HG02798 (cell line): ENCODE data around the gene TRABD.

Experiments
- ATAC-seq: cut with Tn5 transposase; IDR thresholded peaks from one replicate; pipeline ENCODE4 v1.9.1; 2021; ENCODE audit warnings: mild to moderate bottlenecking; ENCODE audit not compliant: unreplicated experiment, poor library complexity

TRABD gene

DNA sequence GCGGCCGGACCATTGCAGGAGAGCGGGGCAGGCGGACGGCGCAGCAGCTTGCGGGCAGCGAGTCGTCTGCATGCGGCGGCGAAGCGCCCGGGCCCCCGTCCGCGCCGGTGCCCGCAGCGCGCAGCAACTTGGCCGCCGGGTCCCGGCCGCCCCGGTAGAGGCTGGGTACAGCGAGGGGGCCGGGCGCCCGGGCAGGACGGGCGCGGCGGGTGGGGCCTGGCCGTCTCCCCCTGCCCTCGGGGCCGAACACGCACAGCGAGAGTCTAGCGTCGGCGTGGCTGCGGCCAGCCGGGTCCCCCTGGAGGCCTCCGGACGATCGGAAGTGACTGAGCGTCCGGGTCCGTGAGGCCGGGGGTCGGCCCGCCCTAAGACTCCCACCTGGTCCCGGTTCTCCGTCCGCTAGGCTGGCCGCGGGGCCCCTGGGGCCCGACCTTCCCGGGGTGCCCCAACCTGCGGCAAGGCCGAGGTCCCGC, 775 bp upstream of the TRABD start:
- no peak for ATAC-seq

- ATAC-seq: no peak
Measured at GRCh38 chr22:50186181-50186714, 535 bp downstream of the TRABD start.

DNA sequence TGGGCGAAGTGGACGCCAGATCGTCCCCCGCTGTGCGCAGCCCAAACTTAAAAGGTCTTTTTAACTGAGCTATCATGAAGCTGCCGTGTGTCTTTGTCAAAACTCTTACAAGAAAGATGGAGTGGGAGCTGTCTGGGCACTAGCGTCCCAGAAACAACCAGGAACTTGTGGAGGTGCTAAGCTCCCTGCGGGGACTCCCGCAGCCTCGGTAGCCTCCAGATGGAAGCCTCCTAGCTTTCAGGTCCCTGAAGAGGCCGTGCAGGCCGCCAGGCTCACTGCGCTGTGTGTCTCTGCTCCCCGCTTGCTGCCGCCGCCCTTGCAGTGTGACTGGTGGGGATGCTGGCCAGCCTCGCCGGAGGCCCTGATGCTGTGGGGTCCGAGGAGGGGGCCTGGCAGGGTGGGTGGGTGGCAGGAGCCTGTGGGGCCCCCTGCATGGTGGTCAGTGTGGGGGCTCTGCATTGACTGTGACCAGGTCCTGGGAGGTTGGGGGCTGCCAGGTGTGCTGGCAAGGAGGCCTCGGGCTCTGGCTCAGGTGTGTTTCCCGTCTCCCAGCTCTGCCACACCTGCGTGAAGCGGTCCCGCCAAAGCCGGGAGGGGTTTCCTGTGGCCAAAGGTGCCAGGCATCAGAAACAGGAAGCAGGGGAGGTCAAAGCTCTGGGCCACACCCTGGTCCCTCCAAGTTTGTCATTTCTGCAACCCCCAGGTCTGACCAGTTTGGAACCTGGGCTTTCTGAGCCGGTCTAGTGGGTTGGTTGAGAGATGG, 1.2 kb downstream of the TRABD start:
- no peak for ATAC-seq

GRCh38 chr22:50188356-50188755, 2.6 kb downstream of the TRABD start:
- no peak for ATAC-seq

DNA sequence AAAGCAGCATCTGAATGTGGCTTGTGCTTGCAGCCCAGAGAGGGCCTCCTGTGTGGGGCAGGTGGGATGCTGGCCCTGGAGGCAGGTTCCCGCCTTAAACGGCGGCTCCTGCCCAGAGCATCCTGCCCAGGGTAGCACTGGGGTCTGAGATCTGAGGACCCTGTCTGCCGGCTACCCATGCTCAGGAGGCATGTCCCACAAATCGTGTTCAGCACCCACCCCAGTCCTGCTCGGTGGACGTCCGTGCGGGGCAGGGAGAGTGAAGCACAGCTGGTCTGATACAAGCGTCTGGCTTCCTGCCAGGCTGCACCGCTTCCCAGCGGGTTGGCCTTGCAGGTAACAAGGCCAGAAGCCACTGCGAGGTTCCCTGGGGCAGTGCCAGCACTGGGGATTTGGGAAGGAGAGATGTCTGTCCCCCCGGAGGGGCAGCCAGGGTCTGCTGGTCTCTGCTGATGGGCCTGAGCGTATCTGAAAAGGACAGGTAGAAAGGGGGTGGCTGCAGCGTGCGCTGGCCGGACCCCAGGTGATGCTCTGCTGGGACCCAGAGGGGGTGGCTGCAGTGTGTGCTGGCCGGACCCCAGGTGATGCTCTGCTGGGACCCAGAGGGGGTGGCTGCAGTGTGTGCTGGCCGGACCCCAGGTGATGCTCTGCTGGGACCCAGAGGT, 3.6 kb downstream of the TRABD start:
- ATAC-seq: no peak

DNA sequence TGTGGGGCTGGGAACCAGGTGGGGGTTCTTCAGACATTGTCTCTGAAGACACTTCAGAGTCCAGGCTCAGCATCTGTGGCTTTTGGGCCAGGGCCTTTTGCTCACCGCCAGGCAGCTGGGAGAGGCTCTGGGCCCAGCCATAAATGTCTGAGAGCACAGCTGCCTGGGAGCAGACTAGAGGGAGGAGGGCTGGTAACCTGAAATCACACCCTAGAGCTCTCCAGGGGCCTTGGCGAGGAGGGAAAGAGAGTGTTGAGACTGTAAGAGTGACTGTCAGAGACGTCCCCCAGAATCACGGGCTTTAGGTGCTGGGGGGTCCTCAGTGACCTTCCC, 4.1 kb downstream of the TRABD start:
- no peak for ATAC-seq

DNA sequence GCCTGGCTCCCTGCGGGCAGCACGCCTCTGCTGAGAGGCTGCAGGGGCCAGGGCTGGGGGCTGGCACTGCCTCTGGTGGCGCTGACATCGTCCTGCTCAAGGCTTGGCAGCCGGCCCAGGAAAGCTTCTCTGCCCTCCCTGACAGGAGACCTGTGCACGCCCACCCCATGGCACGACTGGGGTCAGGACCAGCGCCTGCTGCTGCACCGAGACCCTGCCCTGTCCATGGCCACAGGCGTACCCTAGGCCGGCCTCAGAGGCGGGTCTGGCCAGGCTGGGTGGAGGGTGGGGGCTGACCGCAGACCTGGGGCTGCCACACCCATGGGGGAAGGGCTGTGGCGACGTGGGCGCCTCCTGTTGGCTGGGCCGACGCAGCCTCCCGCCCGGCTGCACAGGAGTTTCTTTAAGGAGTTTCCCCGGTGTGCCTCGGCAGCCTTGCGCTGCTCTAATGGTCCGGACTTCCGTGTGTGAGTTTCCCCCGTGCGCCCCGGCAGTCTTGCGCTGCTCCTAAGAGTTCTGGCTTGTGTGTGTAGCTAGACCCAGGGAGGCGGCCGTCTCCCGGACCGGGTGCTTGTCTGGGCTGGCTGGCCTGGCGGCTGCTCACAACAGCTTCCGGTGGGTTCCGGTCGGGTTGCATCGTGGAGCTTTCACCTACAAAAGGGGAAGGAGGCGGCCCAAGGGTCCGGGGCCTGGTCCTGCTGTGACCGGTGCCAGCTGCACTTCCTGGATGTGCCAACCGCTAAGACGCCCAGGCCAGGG, 4.6 kb downstream of the TRABD start:
- ATAC-seq: peak; percentile 51

- ATAC-seq: no peak
Measured at GRCh38 chr22:50190941-50191741, 5.4 kb downstream of the TRABD start.

- no peak for ATAC-seq
Measured at GRCh38 chr22:50192436-50193204, 6.9 kb downstream of the TRABD start.

DNA sequence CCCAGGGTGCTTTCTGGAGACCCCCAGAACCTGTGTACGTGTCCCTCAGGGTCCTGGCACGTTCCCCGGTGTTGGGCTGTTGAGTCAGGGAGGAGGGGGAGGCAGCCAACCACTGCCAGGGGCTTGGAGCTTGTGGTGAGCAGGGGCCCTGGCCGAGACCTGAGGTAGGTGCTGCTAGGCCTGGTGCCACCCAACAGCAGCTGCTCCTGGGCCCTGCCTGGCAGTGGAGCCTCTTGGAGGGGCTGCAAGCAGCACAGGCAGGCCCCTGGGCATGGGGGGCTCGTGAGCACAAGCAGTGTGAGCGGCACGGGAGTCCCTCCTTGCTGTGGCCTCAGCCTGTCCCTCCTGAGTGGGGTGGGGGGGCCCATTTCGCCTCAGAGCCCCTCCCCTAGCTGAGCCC, 7.9 kb downstream of the TRABD start:
- no peak for ATAC-seq

DNA sequence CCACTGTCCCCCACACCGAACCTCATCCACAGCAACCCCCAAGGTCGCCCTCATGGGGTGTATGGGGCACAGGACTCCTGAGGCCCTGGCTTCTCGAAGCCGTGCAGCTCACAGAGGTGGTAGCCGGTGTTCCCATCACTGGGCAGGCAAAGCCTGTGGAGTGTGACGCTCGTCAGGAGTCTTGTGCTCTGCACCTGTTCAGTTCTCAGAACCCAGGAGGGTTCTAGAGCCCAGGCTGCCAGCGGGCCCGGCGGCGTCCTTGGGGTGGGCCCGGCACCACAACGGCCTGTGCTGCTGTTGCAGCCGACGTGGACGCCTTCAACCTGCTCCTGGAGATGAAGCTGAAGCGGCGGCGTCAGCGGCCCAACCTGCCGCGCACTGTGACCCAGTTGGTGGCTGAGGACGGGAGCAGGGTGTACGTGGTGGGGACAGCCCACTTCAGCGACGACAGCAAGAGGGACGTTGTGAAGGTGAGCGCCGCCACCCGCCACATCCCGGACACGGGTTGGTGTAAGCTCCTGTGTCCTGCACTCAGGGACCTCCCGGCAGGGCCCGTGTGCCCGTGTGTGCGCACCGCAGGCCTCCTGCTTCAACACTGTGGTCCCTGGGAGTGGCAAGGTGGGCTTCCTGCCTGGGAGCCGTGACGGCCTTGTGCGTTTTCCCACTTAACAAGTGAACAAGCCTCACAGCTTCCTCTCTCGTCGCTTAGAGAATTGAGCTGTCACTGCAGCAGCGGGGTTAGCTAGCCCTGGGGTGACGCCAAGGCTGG, 8.5 kb downstream of the TRABD start:
- no peak for ATAC-seq

GRCh38 chr22:50196256-50196655, 10.5 kb downstream of the TRABD start:
- ATAC-seq: no peak

GRCh38 chr22:50197000-50197800, 11.5 kb downstream of the TRABD start:
- ATAC-seq: no peak

DNA sequence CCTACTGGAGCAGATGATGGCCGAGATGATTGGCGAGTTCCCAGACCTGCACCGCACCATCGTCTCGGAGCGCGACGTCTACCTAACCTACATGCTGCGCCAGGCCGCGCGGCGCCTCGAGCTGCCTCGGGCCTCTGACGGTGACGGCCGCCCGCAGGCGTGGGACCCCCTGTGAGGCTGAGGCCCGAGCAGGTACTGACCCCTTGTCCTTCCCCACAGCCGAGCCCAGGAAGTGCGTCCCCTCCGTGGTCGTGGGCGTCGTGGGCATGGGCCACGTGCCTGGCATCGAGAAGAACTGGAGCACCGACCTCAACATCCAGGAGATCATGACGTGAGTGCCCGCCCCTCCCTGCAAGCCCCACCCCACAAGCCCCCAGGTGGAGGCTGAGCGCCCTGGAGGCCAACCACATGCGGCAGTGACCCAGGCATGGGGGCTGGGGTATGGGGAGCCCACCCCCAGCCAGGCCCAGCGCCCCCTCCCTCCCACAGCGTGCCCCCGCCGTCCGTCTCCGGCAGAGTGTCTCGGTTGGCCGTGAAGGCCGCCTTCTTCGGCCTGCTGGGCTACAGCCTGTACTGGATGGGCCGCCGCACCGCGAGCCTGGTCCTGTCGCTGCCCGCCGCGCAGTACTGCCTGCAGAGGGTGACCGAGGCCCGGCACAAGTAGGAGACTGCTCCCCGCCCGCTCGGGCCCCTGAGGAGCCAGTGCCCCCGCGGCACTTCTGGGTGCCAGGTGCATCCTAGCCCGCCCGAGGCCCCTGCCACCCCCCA, 12.3 kb downstream of the TRABD start:
- ATAC-seq: no peak

DNA sequence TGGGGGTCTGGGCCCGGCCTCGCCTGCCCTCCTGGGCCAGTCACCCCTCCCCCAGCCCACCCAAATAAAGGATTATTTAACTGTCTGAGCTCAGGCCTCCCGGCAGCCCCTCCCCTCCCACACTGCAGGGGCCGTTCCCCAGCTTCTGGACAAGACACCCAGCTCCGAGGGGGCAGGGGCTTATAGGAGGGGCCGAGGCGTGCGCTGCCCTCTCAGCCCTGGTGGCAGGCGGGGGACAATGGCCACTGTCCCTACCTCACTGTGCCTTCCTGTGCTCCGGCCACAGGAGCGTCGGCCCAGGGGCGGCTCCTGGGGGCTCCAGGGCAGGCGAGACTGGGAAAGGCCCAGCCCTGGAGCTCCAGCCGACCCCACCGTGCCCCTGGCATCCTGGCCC, 12.9 kb downstream of the TRABD start:
- ATAC-seq: no peak

- ATAC-seq: no peak
Measured at GRCh38 chr22:50199251-50199721, 13.6 kb downstream of the TRABD start.

DNA sequence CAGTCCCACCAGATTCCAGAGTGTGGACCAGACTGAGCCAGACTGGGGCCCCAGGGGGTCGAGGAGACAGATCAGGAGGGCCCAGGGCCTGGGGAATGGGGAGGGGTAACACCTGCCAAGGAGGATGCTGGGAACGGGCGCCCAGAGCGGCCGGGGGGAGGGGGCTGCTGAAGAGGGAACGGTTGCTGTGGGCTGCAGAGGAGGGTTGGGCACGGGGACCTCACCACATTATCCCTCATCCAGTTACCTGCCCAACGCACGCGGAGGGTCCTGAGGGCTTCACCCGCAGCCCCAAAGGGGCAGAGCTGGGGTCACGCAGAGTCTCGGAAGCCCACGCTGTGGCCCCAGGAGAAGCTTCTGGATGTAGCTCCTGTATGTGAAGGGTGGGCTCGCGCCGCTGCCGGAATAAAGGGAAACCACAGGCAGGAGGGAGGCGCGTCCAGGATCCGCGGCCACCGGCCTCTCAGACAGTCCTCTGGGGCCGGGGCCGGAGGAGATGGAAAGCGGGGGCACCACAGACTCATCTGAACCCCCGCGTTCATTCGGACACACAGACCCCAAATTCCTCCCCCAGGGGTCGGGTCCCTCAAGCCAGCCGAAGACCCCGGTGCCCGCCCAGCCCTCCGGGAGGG, 14.2 kb downstream of the TRABD start:
- ATAC-seq: no peak
